VCaP (cell line): ENCODE data around the gene PSMG1.
A peak's percentile ranks its signal among the peaks of the same experiment; 100 is the strongest.

ENCODE experiments used
- H3K27ac ChIP-seq: fragments of 450-650 bp; 2 replicates; pipeline ENCODE4 v1.5.1; 2017
- CTCF ChIP-seq: fragments of 450-650 bp; conservative IDR thresholded peaks from 2 replicates; pipeline ENCODE4 v1.5.1; 2017; ENCODE audit warnings: mild to moderate bottlenecking, moderate library complexity

Gene PSMG1

GRCh38 chr21:39217356-39218081, 34.3 kb upstream of the PSMG1 start:
- TF ChIP-seq CTCF: no peak
- H3K27ac ChIP-seq: peak overlapping the region; percentile 64

- H3K27ac ChIP-seq: peak overlapping the region; percentile 33; the same call in 1 of the 2 replicates
- no peak for TF ChIP-seq CTCF
Observed at GRCh38 chr21:39216290-39216689, 33.0 kb upstream of the PSMG1 start.

GRCh38 chr21:39215078-39215477, 31.8 kb upstream of the PSMG1 start:
- TF ChIP-seq CTCF: no peak
- H3K27ac ChIP-seq: no peak overlapping the region

GRCh38 chr21:39209334-39209688, 26.1 kb upstream of the PSMG1 start:
- H3K27ac ChIP-seq: no peak overlapping the region

GRCh38 chr21:39208624-39209333, 25.5 kb upstream of the PSMG1 start:
- no peak for TF ChIP-seq CTCF
- no peak overlapping the region for H3K27ac ChIP-seq

More at GRCh38 chr21:39209334-39209688, 26.1 kb upstream of the PSMG1 start:
- no peak for TF ChIP-seq CTCF

GRCh38 chr21:39204134-39204533, 20.9 kb upstream of the PSMG1 start:
- no peak overlapping the region for H3K27ac ChIP-seq
- TF ChIP-seq CTCF: no peak; the same call in 1 of the 2 replicates

- H3K27ac ChIP-seq: no peak overlapping the region
- TF ChIP-seq CTCF: no peak
Observed at GRCh38 chr21:39198800-39199199, 15.5 kb upstream of the PSMG1 start.
